Measurements from ENCODE around the gene PALS2.
A peak's percentile ranks its signal among the peaks of the same experiment; 100 is the strongest.

PALS2 gene

GRCh38 chr7:24570983-24571382, 2.3 kb upstream of the PALS2 start:
- no peak overlapping the region for H3K4me3 ChIP-seq (ENCODE audit: low read length)
- no peaks in the 10 kb centered on the region for H3K27me3 ChIP-seq (ENCODE audit: control insufficient read depth, insufficient read depth, low read length)
- no peak for DNase-seq (ENCODE audit: low read depth, low spot score)
- no CpG with 5 or more reads among the region's 2 CpGs for WGBS (ENCODE audit: insufficient coverage, insufficient read length)
- no peaks in the 10 kb centered on the region for H3K36me3 ChIP-seq (ENCODE audit: control insufficient read depth, insufficient read depth, low read length)
- no peaks in the 10 kb centered on the region for H3K9me3 ChIP-seq (ENCODE audit: control insufficient read depth, insufficient read depth, low read length)
- H3K4me1 ChIP-seq (ENCODE audit: control insufficient read depth, insufficient read depth, low read length), result peaks cover 8% of the 10 kb centered on the region
- no peak overlapping the region for H3K27ac ChIP-seq (ENCODE audit: low read length)

- WGBS (ENCODE audit: insufficient coverage, insufficient read length), result no CpG with 5 or more reads among the region's 4 CpGs
- no peak for DNase-seq (ENCODE audit: low read depth, low spot score)
- no peaks in the 10 kb centered on the region for H3K9me3 ChIP-seq (ENCODE audit: control insufficient read depth, insufficient read depth, low read length)
- H3K27ac ChIP-seq (ENCODE audit: low read length), result no peak overlapping the region
- no peaks in the 10 kb centered on the region for H3K36me3 ChIP-seq (ENCODE audit: control insufficient read depth, insufficient read depth, low read length)
- H3K4me1 ChIP-seq (ENCODE audit: control insufficient read depth, insufficient read depth, low read length), result peaks cover 6% of the 10 kb centered on the region
- no peaks in the 10 kb centered on the region for H3K27me3 ChIP-seq (ENCODE audit: control insufficient read depth, insufficient read depth, low read length)
- no peak overlapping the region for H3K4me3 ChIP-seq (ENCODE audit: low read length)
Observed at GRCh38 chr7:24572016-24572392, 1.2 kb upstream of the PALS2 start.

- no peak for DNase-seq (ENCODE audit: low read depth, low spot score)
- H3K27me3 ChIP-seq (ENCODE audit: control insufficient read depth, insufficient read depth, low read length), result no peaks in the 10 kb centered on the region
- WGBS (ENCODE audit: insufficient coverage, insufficient read length), result no CpG with 5 or more reads among the region's 16 CpGs
- peak overlapping the region; percentile 96; the same call in 1 of the 2 replicates for H3K4me3 ChIP-seq (ENCODE audit: low read length)
- no peak overlapping the region for H3K27ac ChIP-seq (ENCODE audit: low read length)
- no peaks in the 10 kb centered on the region for H3K9me3 ChIP-seq (ENCODE audit: control insufficient read depth, insufficient read depth, low read length)
- H3K4me1 ChIP-seq (ENCODE audit: control insufficient read depth, insufficient read depth, low read length), result peaks cover 4% of the 10 kb centered on the region
- H3K36me3 ChIP-seq (ENCODE audit: control insufficient read depth, insufficient read depth, low read length), result no peaks in the 10 kb centered on the region
Observed at GRCh38 chr7:24572393-24572996, 757 bp upstream of the PALS2 start.

GRCh38 chr7:24573554-24574338, 494 bp downstream of the PALS2 start:
- Histone ChIP-seq H3K36me3 (ENCODE audit: control insufficient read depth, insufficient read depth, low read length) (no peaks in the 10 kb centered on the region), H3K27me3 (ENCODE audit: control insufficient read depth, insufficient read depth, low read length) (no peaks in the 10 kb centered on the region), H3K4me3 (ENCODE audit: low read length) (peak overlapping the region; percentile 96), H3K4me1 (ENCODE audit: control insufficient read depth, insufficient read depth, low read length) (peaks cover 2% of the 10 kb centered on the region; the same call in 1 of the 2 replicates), H3K9me3 (ENCODE audit: control insufficient read depth, insufficient read depth, low read length) (no peaks in the 10 kb centered on the region), H3K27ac (ENCODE audit: low read length) (no peak overlapping the region)
- no CpG with 5 or more reads among the region's 101 CpGs for WGBS (ENCODE audit: insufficient coverage, insufficient read length)
- no peak for DNase-seq (ENCODE audit: low read depth, low spot score)

- Histone ChIP-seq H3K9me3 (ENCODE audit: control insufficient read depth, insufficient read depth, low read length) (no peaks in the 10 kb centered on the region), H3K4me3 (ENCODE audit: low read length) (peak overlapping the region; percentile 96; the same call in 1 of the 2 replicates), H3K27ac (ENCODE audit: low read length) (no peak overlapping the region), H3K4me1 (ENCODE audit: control insufficient read depth, insufficient read depth, low read length) (peaks cover 2% of the 10 kb centered on the region; the same call in 1 of the 2 replicates), H3K36me3 (ENCODE audit: control insufficient read depth, insufficient read depth, low read length) (no peaks in the 10 kb centered on the region), H3K27me3 (ENCODE audit: control insufficient read depth, insufficient read depth, low read length) (no peaks in the 10 kb centered on the region)
- WGBS (ENCODE audit: insufficient coverage, insufficient read length), result no CpG with 5 or more reads among the region's 11 CpGs
- DNase-seq (ENCODE audit: low read depth, low spot score), result no peak
Observed at GRCh38 chr7:24574386-24574785, 1.1 kb downstream of the PALS2 start.

GRCh38 chr7:24574950-24575349, 1.7 kb downstream of the PALS2 start:
- DNase-seq (ENCODE audit: low read depth, low spot score), result no peak
- peak overlapping the region; percentile 23; the same call in 1 of the 2 replicates for H3K4me3 ChIP-seq (ENCODE audit: low read length)
- no peaks in the 10 kb centered on the region for H3K36me3 ChIP-seq (ENCODE audit: control insufficient read depth, insufficient read depth, low read length)
- H3K27me3 ChIP-seq (ENCODE audit: control insufficient read depth, insufficient read depth, low read length), result no peaks in the 10 kb centered on the region
- no CpG with 5 or more reads among the region's 4 CpGs for WGBS (ENCODE audit: insufficient coverage, insufficient read length)
- H3K27ac ChIP-seq (ENCODE audit: low read length), result no peak overlapping the region
- peaks cover 2% of the 10 kb centered on the region; the same call in 1 of the 2 replicates for H3K4me1 ChIP-seq (ENCODE audit: control insufficient read depth, insufficient read depth, low read length)
- no peaks in the 10 kb centered on the region for H3K9me3 ChIP-seq (ENCODE audit: control insufficient read depth, insufficient read depth, low read length)

- H3K4me3 ChIP-seq (ENCODE audit: low read length), result no peak overlapping the region
- no peak overlapping the region for H3K27ac ChIP-seq (ENCODE audit: low read length)
- peaks cover 2% of the 10 kb centered on the region; the same call in 1 of the 2 replicates for H3K4me1 ChIP-seq (ENCODE audit: control insufficient read depth, insufficient read depth, low read length)
- DNase-seq (ENCODE audit: low read depth, low spot score), result no peak
- H3K9me3 ChIP-seq (ENCODE audit: control insufficient read depth, insufficient read depth, low read length), result no peaks in the 10 kb centered on the region
- WGBS (ENCODE audit: insufficient coverage, insufficient read length), result no CpG with 5 or more reads among the region's 2 CpGs
- no peaks in the 10 kb centered on the region for H3K27me3 ChIP-seq (ENCODE audit: control insufficient read depth, insufficient read depth, low read length)
- H3K36me3 ChIP-seq (ENCODE audit: control insufficient read depth, insufficient read depth, low read length), result no peaks in the 10 kb centered on the region
Observed at GRCh38 chr7:24576171-24577025, 3.1 kb downstream of the PALS2 start.

- no peak overlapping the region for H3K27ac ChIP-seq (ENCODE audit: low read length)
- no peak overlapping the region for H3K4me3 ChIP-seq (ENCODE audit: low read length)
- H3K27me3 ChIP-seq (ENCODE audit: control insufficient read depth, insufficient read depth, low read length), result no peaks in the 10 kb centered on the region
- no CpG with 5 or more reads among the region's 3 CpGs for WGBS (ENCODE audit: insufficient coverage, insufficient read length)
- H3K4me1 ChIP-seq (ENCODE audit: control insufficient read depth, insufficient read depth, low read length), result no peaks in the 10 kb centered on the region
- H3K9me3 ChIP-seq (ENCODE audit: control insufficient read depth, insufficient read depth, low read length), result no peaks in the 10 kb centered on the region
- no peak for DNase-seq (ENCODE audit: low read depth, low spot score)
- no peaks in the 10 kb centered on the region for H3K36me3 ChIP-seq (ENCODE audit: control insufficient read depth, insufficient read depth, low read length)
Observed at GRCh38 chr7:24578052-24578451, 4.8 kb downstream of the PALS2 start.

GRCh38 chr7:24580283-24580946, 7.2 kb downstream of the PALS2 start:
- no peak overlapping the region for H3K4me3 ChIP-seq (ENCODE audit: low read length)
- H3K27me3 ChIP-seq (ENCODE audit: control insufficient read depth, insufficient read depth, low read length), result no peaks in the 10 kb centered on the region
- no peaks in the 10 kb centered on the region for H3K36me3 ChIP-seq (ENCODE audit: control insufficient read depth, insufficient read depth, low read length)
- DNase-seq (ENCODE audit: low read depth, low spot score), result no peak
- H3K4me1 ChIP-seq (ENCODE audit: control insufficient read depth, insufficient read depth, low read length), result no peaks in the 10 kb centered on the region
- WGBS (ENCODE audit: insufficient coverage, insufficient read length), result no CpG with 5 or more reads among the region's 2 CpGs
- no peaks in the 10 kb centered on the region for H3K9me3 ChIP-seq (ENCODE audit: control insufficient read depth, insufficient read depth, low read length)
- no peak overlapping the region for H3K27ac ChIP-seq (ENCODE audit: low read length)

GRCh38 chr7:24582166-24582565, 8.9 kb downstream of the PALS2 start:
- Histone ChIP-seq H3K9me3 (ENCODE audit: control insufficient read depth, insufficient read depth, low read length) (no peaks in the 10 kb centered on the region), H3K27ac (ENCODE audit: low read length) (no peak overlapping the region), H3K36me3 (ENCODE audit: control insufficient read depth, insufficient read depth, low read length) (no peaks in the 10 kb centered on the region), H3K4me3 (ENCODE audit: low read length) (no peak overlapping the region), H3K4me1 (ENCODE audit: control insufficient read depth, insufficient read depth, low read length) (no peaks in the 10 kb centered on the region), H3K27me3 (ENCODE audit: control insufficient read depth, insufficient read depth, low read length) (no peaks in the 10 kb centered on the region)
- no CpG with 5 or more reads among the region's 2 CpGs for WGBS (ENCODE audit: insufficient coverage, insufficient read length)
- no peak for DNase-seq (ENCODE audit: low read depth, low spot score)
